Neutrophil (primary cell): ENCODE measurements around the gene PLS3.

ENCODE experiments used
- H3K27ac ChIP-seq: fragments of 200-600 bp; sonication (generic); 2 replicates; pipeline ENCODE4 v1.5.1; 2016; ENCODE audit warnings: mild to moderate bottlenecking, moderate library complexity
- H3K27me3 ChIP-seq: fragments of 200-600 bp; sonication (generic); 2 replicates; pipeline ENCODE4 v1.6.0; 2016; ENCODE audit warnings: mild to moderate bottlenecking
- H3K36me3 ChIP-seq: fragments of 200-600 bp; sonication (generic); 2 replicates; pipeline ENCODE4 v1.5.1; 2017
- H3K4me1 ChIP-seq, 2 experiments: fragments of 200-600 bp in 1 of 2; sonication (generic) in 1 of 2; 1 replicate in 1 of 2; 2 replicates in 1 of 2; pipeline versions ENCODE4 v1.5.1 to v1.6.1; 2013 to 2016; ENCODE audit warnings: low read depth in 1 of 2, low read length in 1 of 2, mild to moderate bottlenecking in 1 of 2, moderate library complexity in 1 of 2; ENCODE audit not compliant: control insufficient read depth in 1 of 2, insufficient read depth in 1 of 2
- H3K4me3 ChIP-seq, 2 experiments: fragments of 200-600 bp in 1 of 2; sonication (generic) in 1 of 2; 1 replicate in 1 of 2; 2 replicates in 1 of 2; pipeline ENCODE4 v1.5.1; 2013 to 2016; ENCODE audit warnings: low read depth in 1 of 2, low read length in 1 of 2, mild to moderate bottlenecking in 1 of 2, moderate library complexity in 1 of 2
- H3K9me3 ChIP-seq: fragments of 200-600 bp; sonication (generic); 2 replicates; pipeline ENCODE4 v1.5.1; 2016
- TF ChIP-seq, protein P1 (sequence below): fragments of 200-600 bp; sonication (generic); IDR thresholded peaks from 2 replicates; pipeline ENCODE4 v1.5.1; 2016; ENCODE audit warnings: antibody characterized with exemption

Gene PLS3

DNA sequence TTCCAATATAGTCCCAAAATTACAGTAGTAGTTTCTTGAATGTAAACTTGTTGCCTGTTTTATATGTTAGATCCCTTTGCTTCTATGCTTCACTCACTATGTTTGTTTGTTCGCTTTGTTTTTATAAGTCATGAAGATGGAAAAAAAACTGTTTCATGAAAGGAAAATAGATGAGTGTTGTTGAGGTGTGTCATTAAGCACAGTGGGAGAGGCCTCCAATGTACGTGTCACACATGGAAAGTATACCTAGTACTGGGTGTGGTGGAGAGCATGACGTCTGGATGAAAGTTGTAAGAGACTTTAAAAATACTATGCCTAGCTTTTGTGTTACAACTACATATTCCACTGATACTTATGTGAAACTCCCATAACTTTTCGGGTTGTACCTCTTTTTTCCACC, 28.4 kb downstream of the PLS3 start:
- no peaks in the 10 kb centered on the region for H3K4me1 ChIP-seq
- no peak overlapping the region for H3K27ac ChIP-seq
- no peaks in the 10 kb centered on the region for H3K36me3 ChIP-seq
- no peak overlapping the region for H3K4me3 ChIP-seq
- TF ChIP-seq, protein P1, sequence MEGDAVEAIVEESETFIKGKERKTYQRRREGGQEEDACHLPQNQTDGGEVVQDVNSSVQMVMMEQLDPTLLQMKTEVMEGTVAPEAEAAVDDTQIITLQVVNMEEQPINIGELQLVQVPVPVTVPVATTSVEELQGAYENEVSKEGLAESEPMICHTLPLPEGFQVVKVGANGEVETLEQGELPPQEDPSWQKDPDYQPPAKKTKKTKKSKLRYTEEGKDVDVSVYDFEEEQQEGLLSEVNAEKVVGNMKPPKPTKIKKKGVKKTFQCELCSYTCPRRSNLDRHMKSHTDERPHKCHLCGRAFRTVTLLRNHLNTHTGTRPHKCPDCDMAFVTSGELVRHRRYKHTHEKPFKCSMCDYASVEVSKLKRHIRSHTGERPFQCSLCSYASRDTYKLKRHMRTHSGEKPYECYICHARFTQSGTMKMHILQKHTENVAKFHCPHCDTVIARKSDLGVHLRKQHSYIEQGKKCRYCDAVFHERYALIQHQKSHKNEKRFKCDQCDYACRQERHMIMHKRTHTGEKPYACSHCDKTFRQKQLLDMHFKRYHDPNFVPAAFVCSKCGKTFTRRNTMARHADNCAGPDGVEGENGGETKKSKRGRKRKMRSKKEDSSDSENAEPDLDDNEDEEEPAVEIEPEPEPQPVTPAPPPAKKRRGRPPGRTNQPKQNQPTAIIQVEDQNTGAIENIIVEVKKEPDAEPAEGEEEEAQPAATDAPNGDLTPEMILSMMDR = no peak
- H3K27me3 ChIP-seq = no peaks in the 10 kb centered on the region
- H3K9me3 ChIP-seq = no peaks in the 10 kb centered on the region

DNA sequence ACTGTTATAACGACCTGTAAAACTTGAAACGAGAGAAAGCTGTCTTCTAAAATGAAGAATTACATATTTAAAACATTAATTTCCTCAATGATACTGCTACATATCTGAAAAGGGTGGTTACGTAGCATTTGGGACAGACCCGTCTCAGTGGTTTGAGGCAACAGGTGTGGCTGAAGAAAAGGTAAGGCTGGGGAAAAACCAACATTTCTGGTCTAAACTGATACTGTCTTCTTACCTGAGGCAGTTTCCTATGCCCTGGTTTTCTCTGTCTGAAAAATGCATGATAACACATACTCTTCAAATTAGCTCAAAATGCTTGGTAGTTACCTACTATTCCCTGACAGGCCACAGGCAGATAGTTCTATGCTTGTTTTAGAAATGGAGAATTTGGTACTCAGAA, 30.4 kb downstream of the PLS3 start:
- Histone ChIP-seq H3K36me3 (no peaks in the 10 kb centered on the region), H3K27ac (no peak overlapping the region), H3K9me3 (no peaks in the 10 kb centered on the region), H3K27me3 (no peaks in the 10 kb centered on the region), H3K4me1 (no peaks in the 10 kb centered on the region), H3K4me3 (no peak overlapping the region)
- TF ChIP-seq, protein P1 = no peak

DNA sequence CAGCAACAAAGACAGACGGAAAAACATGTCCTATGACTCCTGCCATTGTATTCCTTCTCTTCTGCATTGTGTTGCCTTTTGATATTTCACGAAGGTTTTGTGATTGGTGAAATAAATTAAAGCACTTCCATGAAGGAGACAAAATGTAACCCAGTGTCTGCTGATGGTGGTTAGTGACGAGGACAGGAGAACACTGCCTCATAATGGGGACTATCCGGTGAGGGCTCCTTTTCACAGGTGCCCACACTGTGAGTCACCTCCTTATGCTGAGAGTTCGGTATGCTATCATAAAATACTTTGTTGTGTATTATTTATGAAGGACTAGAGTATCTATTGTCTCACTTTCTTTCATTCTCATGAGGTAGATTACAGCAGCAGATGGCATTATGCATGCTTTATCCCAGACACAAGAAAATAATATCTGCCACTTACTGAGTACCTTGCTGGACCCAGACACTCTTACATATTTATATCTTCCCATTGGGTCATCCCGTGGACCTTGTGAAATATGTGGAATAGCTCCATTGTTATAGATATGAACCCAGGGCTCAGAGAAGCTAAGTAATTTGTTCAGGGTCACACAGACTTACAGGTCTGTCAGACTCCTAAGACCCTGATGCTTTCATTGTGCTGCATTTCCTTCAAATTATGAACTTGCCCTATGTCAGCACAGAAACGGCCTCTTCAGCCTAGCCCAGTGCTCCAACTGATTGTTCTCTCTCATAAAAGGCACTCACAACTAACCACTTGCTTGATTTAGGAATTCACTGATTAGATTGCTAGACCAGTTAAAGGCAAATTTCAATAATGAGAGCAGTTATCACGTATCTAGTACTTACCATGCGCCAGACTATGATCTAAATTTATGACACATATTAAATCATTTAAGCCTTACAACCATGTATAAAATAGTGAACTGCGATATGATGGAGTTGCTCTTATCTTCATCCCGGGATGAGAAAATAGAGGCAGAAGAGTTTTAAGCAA, 31.2 kb downstream of the PLS3 start:
- TF ChIP-seq, protein P1 = no peak
- no peaks in the 10 kb centered on the region for H3K36me3 ChIP-seq
- H3K4me1 ChIP-seq = no peaks in the 10 kb centered on the region
- H3K4me3 ChIP-seq = no peak overlapping the region
- H3K27ac ChIP-seq = no peak overlapping the region
- H3K9me3 ChIP-seq = no peaks in the 10 kb centered on the region
- H3K27me3 ChIP-seq = no peaks in the 10 kb centered on the region

DNA sequence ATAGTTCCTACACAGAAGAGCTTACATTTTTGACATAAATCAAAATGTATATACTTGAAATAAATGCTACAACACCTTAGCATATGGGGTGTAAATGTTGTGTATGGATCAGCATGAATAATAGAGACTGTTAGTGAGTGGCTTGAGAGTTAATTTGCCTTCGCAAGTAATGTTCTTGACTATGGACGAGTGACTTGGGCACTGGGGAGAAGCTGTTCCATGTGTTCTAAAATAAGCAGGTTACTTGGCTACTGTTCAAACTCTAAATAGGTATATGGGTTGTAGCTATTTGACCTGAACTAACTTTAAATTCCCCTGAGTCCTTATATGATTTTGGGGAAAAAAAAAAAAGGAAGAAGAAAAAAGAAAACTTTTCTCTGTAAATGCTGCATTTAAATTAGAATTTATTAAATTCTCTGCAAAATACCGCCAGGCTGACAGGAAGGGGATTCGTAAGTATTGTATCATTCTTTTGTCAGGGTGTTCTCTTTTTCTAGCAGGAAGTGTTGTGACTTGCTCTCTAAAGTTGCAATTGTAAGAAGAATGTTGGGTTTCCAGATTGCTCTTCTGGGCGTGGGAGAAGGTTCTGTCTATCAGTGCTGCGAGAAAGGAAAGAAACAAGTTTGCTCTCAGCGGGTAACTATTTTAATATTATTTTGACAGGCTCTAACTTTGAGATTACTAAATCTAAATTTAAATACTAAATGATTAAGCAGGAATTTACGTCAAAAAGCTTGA, 32.2 kb downstream of the PLS3 start:
- H3K4me1 ChIP-seq = no peaks in the 10 kb centered on the region
- TF ChIP-seq, protein P1 = no peak
- H3K4me3 ChIP-seq = no peak overlapping the region
- H3K9me3 ChIP-seq = no peaks in the 10 kb centered on the region
- H3K27me3 ChIP-seq = no peaks in the 10 kb centered on the region
- H3K27ac ChIP-seq = no peak overlapping the region
- no peaks in the 10 kb centered on the region for H3K36me3 ChIP-seq

DNA sequence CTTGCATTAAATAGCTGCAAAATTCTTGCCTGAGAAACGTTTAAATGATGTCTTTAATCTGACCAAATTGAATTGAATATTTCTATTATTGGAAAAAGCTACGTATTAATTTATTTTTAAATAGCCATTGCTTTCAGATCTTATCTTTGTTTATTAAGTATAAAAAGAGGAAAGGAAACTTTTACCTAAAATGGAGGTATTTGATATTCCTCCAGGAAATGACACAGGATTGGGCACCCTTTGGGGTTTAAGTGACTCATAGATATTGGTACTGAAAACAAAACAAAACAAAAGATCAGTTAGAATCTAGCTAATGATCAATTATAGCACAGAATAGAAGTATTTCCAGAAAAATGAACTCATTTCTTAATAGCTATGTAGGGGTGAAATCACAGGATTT, 34.1 kb downstream of the PLS3 start:
- H3K27me3 ChIP-seq = no peaks in the 10 kb centered on the region
- H3K9me3 ChIP-seq = no peaks in the 10 kb centered on the region
- TF ChIP-seq, protein P1 = no peak
- H3K4me3 ChIP-seq = no peak overlapping the region
- no peaks in the 10 kb centered on the region for H3K36me3 ChIP-seq
- H3K4me1 ChIP-seq = no peaks in the 10 kb centered on the region
- no peak overlapping the region for H3K27ac ChIP-seq
